ENCODE results near the gene ACYP2.
A peak's percentile ranks its signal among the peaks of the same experiment; 100 is the strongest.

The ACYP2 gene

DNA sequence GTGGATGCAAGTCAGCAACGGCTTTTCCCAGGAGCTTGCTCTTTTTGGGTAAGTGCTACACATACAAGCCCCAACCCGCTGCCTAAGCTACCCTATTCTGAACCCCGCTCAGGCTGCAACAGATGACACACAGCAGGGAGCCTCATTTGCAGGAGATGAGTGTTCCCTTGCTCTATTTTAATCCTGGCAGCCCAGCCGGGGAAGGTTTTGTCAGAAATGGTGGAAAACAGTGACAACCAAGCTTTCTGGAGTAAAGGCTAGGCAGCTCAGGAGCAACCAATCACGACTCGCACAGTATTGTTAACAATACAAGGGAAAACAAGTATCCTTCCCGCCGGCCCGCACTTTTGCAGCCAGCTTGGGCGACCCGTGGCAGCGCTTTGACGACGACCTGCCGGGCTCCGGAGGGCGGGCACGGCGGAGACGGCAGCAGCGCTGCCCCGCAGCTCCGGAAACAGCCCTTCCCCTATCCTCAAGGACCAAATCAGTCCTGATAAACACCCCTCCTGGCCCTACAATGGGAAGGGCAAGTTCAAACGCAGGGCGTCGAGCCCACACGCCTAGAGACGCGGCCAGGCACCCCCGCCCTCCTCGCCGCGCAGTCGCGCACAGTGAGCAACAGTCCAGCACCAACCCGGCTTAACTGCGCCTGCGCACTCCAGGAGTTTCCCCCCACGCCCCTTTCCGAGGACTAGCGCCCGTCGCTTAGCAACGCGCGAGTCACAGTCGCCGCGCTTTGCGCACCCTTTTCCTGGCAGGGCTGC, 214.9 kb downstream of the ACYP2 start:
- peak; percentile 92 for DNase-seq

DNA sequence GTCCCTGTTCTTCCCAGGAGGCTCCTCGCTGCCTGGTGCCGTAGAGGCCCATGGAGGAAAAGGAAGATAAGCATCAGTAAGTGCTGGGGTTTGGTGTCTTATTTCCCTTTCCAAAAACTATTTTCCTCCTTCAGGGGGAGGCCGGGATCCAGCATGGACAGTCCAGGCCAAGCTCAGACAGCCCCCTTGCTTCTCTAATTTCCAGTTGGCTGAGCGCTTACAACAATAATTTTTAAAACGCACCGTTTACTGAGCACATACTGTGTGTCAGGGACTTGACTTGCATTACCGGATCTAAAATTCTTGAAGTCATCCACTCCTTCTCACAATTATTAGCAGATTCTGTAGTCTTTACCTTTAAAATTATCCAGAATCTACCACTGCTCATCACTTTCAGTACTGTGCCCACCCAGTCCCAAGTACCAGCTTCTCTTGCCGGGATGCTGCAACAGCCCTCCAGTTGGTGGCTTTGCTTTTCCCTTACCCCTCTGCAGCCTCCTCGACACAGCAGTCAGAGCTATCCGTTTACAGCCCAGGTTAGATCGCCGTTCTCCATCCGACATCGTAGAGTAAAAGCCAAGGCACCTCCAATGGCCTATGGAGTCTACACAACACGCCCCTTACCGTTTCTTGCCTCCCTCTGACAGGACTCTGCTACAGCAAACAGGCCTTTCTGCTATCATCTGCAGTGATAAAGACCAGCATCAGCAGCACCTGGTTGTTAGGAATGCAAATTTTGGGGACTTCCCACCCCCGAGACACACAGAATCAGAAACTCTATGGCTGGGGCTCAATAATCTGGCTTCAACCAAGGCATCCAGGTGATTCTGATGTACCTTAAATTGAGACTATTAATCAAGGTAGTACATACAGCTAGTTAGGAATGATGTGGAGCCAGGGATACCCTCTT, 215.8 kb downstream of the ACYP2 start:
- DNase-seq: no peak

DNA sequence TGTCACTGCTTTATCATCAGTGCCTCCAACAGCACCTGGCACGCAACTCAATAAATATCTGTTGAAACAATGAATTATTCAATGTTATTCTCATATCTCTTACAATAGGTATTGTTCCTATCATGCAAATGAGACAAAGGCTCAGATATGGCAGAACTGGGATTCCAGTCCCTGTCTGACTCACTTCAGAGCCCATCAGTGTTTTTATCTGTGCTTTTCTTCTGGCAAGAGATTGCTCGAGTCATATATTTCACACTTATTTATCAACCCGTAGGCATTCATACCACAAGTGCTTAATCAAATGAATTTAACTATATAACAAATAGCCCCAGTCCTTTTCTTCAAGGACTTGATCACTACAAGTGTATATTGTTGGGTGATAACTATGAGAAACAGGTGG, 217.0 kb downstream of the ACYP2 start:
- DNase-seq: no peak

DNA sequence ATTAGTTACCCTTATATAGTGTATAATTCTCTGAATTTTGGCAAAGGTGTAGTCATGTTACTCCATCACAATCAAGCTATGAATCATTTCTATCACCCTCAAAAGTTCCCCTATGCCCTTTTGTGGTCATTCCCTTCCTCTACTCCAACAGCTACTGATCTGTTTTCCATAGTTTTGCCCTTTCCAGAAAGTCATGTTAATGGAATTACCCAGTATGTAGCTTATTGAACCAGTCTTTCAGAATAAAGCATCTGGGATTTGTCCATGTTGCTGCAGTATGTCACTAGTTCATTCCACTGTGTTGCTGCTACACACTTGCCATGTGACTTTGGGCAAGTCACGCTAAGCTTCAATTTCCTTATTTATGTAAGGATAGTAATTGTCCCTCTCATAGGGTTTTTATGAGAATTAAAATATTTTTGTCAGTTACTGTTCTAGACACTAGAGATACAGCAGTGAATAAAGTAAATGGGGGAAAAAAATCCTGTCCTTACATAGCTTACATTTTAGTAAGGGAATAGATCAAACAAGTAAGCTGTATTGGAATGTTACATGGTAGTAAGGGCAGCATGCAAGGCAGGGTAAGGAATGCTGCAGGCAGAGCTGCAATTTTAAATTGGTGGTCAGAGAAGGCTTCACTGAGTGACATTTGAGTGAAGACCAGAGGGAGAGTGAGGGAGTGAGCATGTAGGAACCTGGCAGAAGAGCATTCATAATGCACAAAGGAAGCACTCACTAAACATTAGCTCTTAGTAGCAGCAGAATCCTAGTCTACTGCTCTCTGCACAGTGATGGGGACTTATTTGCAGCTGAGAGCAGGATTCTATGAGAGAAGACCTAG, 220.9 kb downstream of the ACYP2 start:
- DNase-seq: no peak

DNA sequence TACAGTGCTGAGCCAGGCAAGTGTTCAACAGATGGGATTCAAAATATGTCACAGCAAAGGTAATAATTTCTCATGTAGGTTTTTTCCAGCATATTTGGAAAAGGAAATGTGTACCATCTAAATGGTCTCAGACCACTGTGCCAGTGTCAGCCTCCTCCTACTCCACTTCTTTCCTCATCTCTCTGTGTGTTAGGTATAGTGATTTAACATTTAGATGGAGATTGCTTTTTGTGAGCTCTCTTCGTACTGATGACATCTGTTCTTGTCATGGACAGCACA, 221.5 kb downstream of the ACYP2 start:
- no peak for DNase-seq

DNA sequence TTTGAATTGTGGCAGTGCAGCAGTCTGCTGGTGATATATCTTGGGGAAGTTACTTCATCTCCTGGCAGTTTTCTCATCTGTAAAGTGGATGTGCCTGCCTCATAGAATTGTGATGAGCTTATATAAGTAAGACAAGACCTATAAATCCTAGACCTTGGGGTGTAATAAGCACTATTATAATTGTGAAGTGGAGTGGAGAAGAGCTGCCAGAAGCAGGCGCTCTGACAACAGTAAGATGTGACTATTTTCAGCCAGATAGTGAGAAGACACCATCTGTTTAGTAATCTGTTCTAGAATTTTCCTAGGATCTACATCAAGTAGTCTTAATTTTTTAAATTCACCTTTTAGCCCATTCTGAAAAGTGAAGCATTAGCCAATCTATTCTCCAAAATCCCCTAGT, 226.2 kb downstream of the ACYP2 start:
- DNase-seq: no peak

DNA sequence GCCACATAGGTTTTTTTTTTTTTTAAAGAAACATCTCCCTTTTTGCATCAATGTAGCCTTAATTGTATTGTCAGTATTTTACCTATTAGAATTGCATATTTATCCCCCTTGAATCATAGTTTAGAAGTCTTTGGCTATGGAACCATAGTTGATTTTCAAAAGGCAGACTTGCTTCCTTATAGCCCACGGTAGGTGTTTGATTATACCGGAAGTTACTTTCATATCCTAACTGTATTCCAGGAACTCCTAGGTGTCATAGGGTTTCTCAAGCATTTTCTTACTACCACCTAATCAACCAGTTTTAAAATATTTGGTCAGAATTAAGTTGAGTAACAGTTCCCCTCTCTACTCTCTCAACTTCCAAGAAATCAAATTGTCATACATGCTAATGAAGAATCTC, 227.2 kb downstream of the ACYP2 start:
- DNase-seq: no peak

DNA sequence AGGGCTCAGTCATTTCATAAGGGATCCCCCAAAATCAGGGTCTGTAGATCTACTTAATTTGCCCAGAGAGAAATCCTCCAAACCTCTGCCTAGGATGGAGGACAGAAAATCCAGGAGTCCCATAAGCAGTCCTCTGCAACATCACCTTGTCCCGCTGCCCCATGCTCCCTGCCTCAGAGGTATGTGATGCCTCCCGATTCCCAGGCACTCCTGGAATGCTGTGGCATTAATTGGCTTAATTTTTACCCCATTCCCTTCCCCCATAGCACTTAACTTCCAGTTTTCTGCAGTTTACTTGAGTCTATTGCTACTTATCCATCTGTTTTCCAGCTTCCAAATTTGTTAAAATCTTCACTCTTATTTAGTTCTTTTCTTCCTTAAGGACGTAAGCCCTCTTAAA, 232.2 kb downstream of the ACYP2 start:
- DNase-seq: no peak

DNA sequence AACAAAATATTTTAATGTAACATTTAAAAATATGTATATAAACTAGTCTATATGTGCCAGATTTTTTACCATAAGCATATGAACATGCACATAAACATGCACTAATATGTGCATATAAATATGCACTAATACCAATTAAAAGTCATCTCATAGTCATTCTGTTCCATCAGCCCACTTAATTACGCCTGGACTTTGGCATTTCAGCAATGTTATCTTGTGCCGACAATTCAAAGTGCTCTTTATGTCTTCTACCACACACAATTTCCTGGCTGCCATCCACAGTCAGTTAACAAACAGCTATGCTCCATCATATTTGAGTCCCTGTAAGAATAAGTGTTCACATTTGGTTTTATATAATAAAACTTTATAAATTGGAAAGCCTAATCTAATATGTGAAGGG, 233.2 kb downstream of the ACYP2 start:
- no peak for DNase-seq

DNA sequence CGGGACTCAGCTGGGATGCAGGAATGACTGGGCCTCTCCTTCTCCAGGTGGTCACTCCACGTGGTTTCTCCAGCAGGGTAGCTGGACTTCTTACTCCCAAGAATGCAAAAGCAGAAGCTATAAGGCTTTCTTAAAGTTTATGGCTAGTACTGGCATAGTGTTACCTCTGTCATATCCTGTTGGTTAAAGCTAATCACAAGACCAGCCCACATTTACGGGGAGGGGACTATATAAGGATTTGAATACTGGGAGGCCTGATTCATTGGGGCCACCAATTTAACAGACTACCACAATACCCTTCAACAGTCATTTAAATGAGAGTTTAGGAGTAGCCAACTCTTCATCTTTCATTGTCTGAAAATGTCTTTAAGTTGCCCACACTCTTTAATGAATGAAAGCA, 235.0 kb downstream of the ACYP2 start:
- DNase-seq: no peak

DNA sequence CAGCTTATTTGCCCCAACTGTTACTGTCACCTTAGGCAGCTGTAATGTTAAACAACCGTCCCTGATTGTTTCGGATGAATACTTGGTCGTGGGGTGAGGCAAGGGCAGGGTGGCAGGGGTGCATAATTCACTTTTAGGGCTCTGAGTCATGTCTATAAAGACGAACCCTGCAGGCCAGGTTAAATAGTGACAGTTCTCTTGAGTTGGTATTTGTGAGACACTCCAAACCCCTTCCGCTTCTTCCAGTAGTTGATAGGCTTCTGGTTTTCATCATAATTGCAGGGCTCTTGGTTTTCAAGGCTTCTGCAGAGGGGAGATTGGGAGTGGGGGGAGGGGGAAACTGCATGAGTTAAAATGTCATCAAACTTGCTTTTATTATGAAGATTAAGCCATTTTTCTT, 237.8 kb downstream of the ACYP2 start:
- DNase-seq: no peak
